ENCODE data around the gene FBXL17. TPM values are rescaled to one million over a fixed set of nuclear protein-coding genes. Genes with fewer than 3 reads are reported as not detected.

FBXL17 gene
- total RNA-seq, 1 donor from 2014 or later: 11.6 TPM

DNA sequence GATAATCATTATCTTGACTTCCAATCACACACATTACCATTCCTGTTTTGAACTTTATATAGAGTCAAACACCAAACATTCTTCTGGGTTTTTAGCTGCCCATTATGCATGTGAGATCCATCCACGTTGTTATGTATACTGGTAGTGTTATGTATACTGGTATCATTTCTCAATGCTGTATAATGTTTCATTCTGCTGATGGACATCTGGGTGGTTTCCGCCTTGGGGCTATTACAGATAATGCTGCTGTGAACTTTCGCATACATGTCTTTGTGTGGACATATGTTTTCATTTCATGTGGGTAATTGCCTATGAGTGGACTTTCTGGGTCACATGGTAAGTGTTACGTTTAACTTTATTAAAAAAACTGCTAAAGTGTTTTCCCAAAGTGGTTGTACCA is 493.4 kb downstream of the FBXL17 start:
- Histone ChIP-seq H3K4me3 (ENCODE audit: low read depth, low read length) (no peak overlapping the region), H3K36me3 (ENCODE audit: control insufficient read depth, insufficient read depth, low read length) (no peaks in the 10 kb centered on the region), H3K27me3 (ENCODE audit: control insufficient read depth, insufficient read depth, low read length) (no peaks in the 10 kb centered on the region)
- TF ChIP-seq, protein P1, sequence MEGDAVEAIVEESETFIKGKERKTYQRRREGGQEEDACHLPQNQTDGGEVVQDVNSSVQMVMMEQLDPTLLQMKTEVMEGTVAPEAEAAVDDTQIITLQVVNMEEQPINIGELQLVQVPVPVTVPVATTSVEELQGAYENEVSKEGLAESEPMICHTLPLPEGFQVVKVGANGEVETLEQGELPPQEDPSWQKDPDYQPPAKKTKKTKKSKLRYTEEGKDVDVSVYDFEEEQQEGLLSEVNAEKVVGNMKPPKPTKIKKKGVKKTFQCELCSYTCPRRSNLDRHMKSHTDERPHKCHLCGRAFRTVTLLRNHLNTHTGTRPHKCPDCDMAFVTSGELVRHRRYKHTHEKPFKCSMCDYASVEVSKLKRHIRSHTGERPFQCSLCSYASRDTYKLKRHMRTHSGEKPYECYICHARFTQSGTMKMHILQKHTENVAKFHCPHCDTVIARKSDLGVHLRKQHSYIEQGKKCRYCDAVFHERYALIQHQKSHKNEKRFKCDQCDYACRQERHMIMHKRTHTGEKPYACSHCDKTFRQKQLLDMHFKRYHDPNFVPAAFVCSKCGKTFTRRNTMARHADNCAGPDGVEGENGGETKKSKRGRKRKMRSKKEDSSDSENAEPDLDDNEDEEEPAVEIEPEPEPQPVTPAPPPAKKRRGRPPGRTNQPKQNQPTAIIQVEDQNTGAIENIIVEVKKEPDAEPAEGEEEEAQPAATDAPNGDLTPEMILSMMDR (IDR thresholded peaks at IDR 0.05; ENCODE audit: insufficient read depth, low read length, poor library complexity, severe bottlenecking): no peak
- no peak for DNase-seq (ENCODE audit: low read depth)

DNA sequence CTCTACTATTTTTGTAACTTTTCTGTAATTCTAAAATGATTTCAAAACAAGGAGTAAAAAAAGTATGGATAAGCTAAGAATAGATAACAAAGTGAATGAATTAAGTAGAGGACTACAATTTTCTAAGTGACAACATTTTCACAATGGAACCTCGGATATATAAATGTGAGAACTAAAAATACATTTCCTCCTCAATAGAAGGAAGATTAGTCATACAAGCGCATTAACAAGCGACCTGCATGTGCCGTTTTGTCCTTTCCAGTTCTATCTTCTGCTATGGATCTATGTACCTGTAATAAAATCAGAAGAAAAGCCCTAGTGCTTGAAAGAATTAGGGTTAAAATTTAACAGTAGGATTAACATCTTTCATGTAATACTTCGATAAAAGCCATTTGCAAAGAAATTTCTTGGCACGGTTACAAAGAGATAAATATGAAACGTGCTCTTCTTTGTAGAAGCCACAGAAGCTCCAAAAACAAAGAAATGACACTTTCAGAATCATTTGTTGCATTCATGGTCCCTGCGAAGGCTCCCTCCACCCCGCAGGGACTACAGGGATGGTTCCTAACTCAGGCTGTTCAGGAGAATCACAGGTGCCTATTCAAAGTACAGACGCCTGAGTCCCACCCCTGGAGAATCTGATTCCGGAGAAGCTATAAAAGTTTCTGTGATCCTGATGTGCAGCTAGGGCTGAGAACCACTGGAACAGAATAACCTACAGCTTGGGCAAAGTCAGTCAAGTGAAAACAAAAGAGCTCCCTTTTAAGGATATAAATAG is 494.5 kb downstream of the FBXL17 start:
- Histone ChIP-seq H3K27me3 (ENCODE audit: control insufficient read depth, insufficient read depth, low read length) (no peaks in the 10 kb centered on the region), H3K4me3 (ENCODE audit: low read depth, low read length) (no peak overlapping the region), H3K36me3 (ENCODE audit: control insufficient read depth, insufficient read depth, low read length) (no peaks in the 10 kb centered on the region)
- no peak for DNase-seq (ENCODE audit: low read depth)
- TF ChIP-seq, protein P1 (IDR thresholded peaks at IDR 0.05; ENCODE audit: insufficient read depth, low read length, poor library complexity, severe bottlenecking): no peak

DNA sequence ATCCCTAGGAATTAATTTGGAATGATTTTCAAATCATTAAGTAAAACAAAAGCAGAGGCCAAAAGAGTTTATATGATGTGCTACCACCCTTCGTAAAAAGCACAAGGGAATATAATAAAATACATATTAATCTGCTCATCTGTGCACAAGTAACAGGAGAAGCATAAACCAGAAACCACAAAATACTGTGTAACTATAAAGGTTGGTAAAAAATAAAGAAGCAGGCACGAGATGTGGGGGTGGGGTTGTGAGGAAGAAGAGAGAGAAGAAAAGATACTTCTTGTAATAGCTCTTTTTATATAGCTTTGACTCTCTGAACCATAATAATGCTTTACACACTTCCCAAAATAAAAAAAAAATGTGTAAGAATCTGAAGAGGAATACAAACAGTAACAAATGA is 496.3 kb downstream of the FBXL17 start:
- Histone ChIP-seq H3K36me3 (ENCODE audit: control insufficient read depth, insufficient read depth, low read length) (no peaks in the 10 kb centered on the region), H3K27me3 (ENCODE audit: control insufficient read depth, insufficient read depth, low read length) (no peaks in the 10 kb centered on the region), H3K4me3 (ENCODE audit: low read depth, low read length) (no peak overlapping the region)
- TF ChIP-seq, protein P1 (IDR thresholded peaks at IDR 0.05; ENCODE audit: insufficient read depth, low read length, poor library complexity, severe bottlenecking): no peak
- no peak for DNase-seq (ENCODE audit: low read depth)

DNA sequence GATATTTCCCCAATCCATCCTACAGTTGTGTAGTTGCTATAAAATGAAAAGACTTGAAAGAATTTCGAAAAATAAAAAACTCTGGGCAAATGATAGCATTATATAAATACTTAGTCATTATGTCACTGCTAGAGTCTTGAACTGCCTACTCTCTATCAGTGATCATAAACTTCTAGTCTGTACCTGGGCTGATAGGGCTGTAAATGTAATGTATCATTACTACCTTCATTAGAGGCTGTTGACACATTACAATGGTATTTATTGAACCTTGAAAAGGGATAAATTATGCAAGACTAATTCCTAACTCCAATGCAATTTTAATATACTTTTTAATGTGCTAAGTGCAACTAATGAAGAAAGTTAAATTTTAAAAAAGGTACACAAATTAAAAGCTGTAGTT is 497.0 kb downstream of the FBXL17 start:
- Histone ChIP-seq H3K36me3 (ENCODE audit: control insufficient read depth, insufficient read depth, low read length) (no peaks in the 10 kb centered on the region), H3K27me3 (ENCODE audit: control insufficient read depth, insufficient read depth, low read length) (no peaks in the 10 kb centered on the region), H3K4me3 (ENCODE audit: low read depth, low read length) (no peak overlapping the region)
- no peak for DNase-seq (ENCODE audit: low read depth)
- TF ChIP-seq, protein P1 (IDR thresholded peaks at IDR 0.05; ENCODE audit: insufficient read depth, low read length, poor library complexity, severe bottlenecking): no peak

DNA sequence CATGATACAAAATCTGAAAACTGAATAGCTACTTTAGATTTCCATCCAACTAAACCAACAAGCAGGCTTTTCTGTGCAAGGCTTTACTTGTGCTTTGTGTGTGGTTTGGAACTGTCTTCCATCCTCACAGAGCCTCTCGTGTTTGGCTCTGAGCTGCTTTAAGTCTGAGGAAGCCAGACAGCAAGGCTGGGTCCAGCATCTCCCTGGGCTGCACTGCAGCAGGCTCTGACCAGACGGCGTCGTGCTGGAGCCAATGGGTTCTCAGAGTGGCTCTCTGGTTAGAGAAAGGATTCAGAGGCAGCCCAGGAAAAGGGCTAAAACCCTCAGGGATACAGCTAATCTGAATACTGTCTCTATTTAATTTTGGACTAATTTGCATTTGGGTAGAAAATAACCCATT is 503.2 kb downstream of the FBXL17 start:
- TF ChIP-seq, protein P1 (IDR thresholded peaks at IDR 0.05; ENCODE audit: insufficient read depth, low read length, poor library complexity, severe bottlenecking): no peak
- Histone ChIP-seq H3K4me3 (ENCODE audit: low read depth, low read length) (no peak overlapping the region), H3K27me3 (ENCODE audit: control insufficient read depth, insufficient read depth, low read length) (no peaks in the 10 kb centered on the region), H3K36me3 (ENCODE audit: control insufficient read depth, insufficient read depth, low read length) (no peaks in the 10 kb centered on the region)
- no peak for DNase-seq (ENCODE audit: low read depth)

DNA sequence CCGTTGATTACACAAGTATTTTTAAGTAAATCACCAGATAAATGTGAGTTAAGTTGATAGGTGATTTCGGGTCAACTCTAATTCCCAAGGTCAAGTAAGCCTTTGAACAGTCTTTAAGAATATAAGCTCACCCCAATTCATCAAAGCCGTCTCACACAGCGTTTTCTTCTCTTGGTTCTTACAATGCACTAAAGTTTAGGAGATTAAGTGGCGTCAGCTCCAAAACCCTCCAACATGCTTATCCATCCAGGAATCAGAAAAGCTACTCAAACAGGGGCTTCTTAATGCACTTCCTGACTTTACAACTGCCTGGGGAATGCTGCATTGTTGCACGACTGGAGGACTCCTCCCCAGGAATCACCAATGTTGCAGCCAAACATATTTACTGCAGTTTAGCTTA is 505.0 kb downstream of the FBXL17 start:
- no peaks in the 10 kb centered on the region for H3K36me3 ChIP-seq (ENCODE audit: control insufficient read depth, insufficient read depth, low read length)
- DNase-seq (ENCODE audit: low read depth): no peak
- H3K4me3 ChIP-seq (ENCODE audit: low read depth, low read length): no peak overlapping the region
- TF ChIP-seq, protein P1 (IDR thresholded peaks at IDR 0.05; ENCODE audit: insufficient read depth, low read length, poor library complexity, severe bottlenecking): no peak
- H3K27me3 ChIP-seq (ENCODE audit: control insufficient read depth, insufficient read depth, low read length): no peaks in the 10 kb centered on the region

All from kidney epithelial cell (primary cell).